A549 (cell line): ENCODE measurements around the gene RBBP9. TPM values are rescaled to one million over a fixed set of nuclear protein-coding genes. Genes with fewer than 3 reads are reported as not detected.

ENCODE experiments used
- ATAC-seq, 2 experiments: fragments of 200-7000 bp in 1 of 2; fragments of >200 bp in 1 of 2; cut with Nextera tagmentation in 1 of 2; cut with Tn5 transposase in 1 of 2; 3 replicates each; pipeline versions ENCODE4 v1.8.0 to v1.9.1; 2018 to 2020; ENCODE audit warnings: mild to moderate bottlenecking in 1 of 2, moderate library complexity in 1 of 2
- CTCF ChIA-PET: fragments of 300-600 bp; sonication (Branson Sonifier 250); formaldehyde crosslinking; extraction: SDS; loops from one replicate; lab custom pipeline; 2021; ENCODE audit warnings: antibody characterized with exemption, inconsistent platforms; lab: Yijun Ruan, JAX
- POLR2A ChIA-PET: fragments of 350-600 bp; formaldehyde crosslinking; extraction: SDS; loops from one replicate; lab custom pipeline; 2021; ENCODE audit warnings: antibody characterized with exemption, inconsistent platforms; lab: Yijun Ruan, JAX
- DNase-seq, 2 experiments: peaks; one replicate each; pipeline versions ENCODE4 v3.0.0 to v3.0.0-alpha.2; 2011 to 2016; ENCODE audit warnings: low read depth in 1 of 2, low spot score in 1 of 2
- FAIRE-seq: peaks from 2 replicates; lab custom pipeline; 2011; peaks lifted over from hg19 to GRCh38; lab: Jason Lieb, UNC
- H3K27ac ChIP-seq, 2 experiments: fragments of >200 bp; sonication (Bioruptor Twin); formaldehyde crosslinking; 3 replicates each; pipeline ENCODE4 v1.5.1; 2016 to 2017
- H3K4me1 ChIP-seq: fragments of >200 bp; sonication (Bioruptor Twin); formaldehyde crosslinking; 3 replicates; pipeline ENCODE4 v1.6.1; 2016
- H3K4me2 ChIP-seq: fragments of >200 bp; sonication (Bioruptor Twin); formaldehyde crosslinking; 3 replicates; pipeline ENCODE4 v1.6.1; 2016
- H3K4me3 ChIP-seq: fragments of >200 bp; sonication (Bioruptor Twin); formaldehyde crosslinking; 3 replicates; pipeline ENCODE4 v1.5.1; 2016
- H3K9me3 ChIP-seq: fragments of >200 bp; sonication (Bioruptor Twin); formaldehyde crosslinking; 3 replicates; pipeline ENCODE4 v1.6.1; 2016
- BCL3 ChIP-seq: fragments of >200 bp; sonication (Bioruptor Twin); formaldehyde crosslinking; IDR thresholded peaks from 3 replicates; pipeline ENCODE4 v1.6.1; 2016
- BHLHE40 ChIP-seq: IDR thresholded peaks from 2 replicates; pipeline ENCODE4 v1.6.1; 2012; ENCODE audit warnings: low read depth, low read length, inconsistent platforms
- CEBPB ChIP-seq, 2 experiments: fragments of >200 bp in 1 of 2; sonication (Bioruptor Twin) in 1 of 2; formaldehyde crosslinking in 1 of 2; IDR thresholded peaks; 2 replicates each; pipeline ENCODE4 v1.6.1; 2012 to 2016
- CHD2 ChIP-seq: fragments of 150-350 bp; IDR thresholded peaks from 2 replicates; pipeline ENCODE4 v1.6.1; 2014; ENCODE audit warnings: low read length; ENCODE audit not compliant: partially characterized antibody
- CTCF ChIP-seq: fragments of >200 bp; sonication (Bioruptor Twin); formaldehyde crosslinking; IDR thresholded peaks from 3 replicates; pipeline ENCODE4 v1.5.1; 2016
- EHMT2 ChIP-seq: fragments of 200-600 bp; sonication (generic); IDR thresholded peaks from 2 replicates; pipeline ENCODE4 v1.6.1; 2016; ENCODE audit warnings: antibody characterized with exemption, low read depth, mild to moderate bottlenecking, moderate library complexity
- FOSB ChIP-seq: fragments of 250-450 bp; sonication (Bioruptor Pico); IDR thresholded peaks from 2 replicates; pipeline ENCODE4 v1.5.0; 2020; ENCODE audit warnings: mild to moderate bottlenecking, moderate library complexity
- FOXS1 ChIP-seq: fragments of 250-450 bp; sonication (Bioruptor Pico); IDR thresholded peaks from 2 replicates; pipeline ENCODE4 v1.5.0; 2020; ENCODE audit warnings: mild to moderate bottlenecking, moderate library complexity
- HES2 ChIP-seq: fragments of >200 bp; sonication (Bioruptor Twin); formaldehyde crosslinking; IDR thresholded peaks from 2 replicates; pipeline ENCODE4 v1.6.1; 2016
- HEYL ChIP-seq: fragments of 250-450 bp; sonication (Bioruptor Pico); IDR thresholded peaks from 2 replicates; pipeline ENCODE4 v1.8.0; 2021; ENCODE audit warnings: mild to moderate bottlenecking, moderate library complexity
- HOXB13 ChIP-seq: fragments of 250-450 bp; sonication (Bioruptor Pico); IDR thresholded peaks from 2 replicates; pipeline ENCODE4 v1.5.0; 2020; ENCODE audit warnings: low read depth, mild to moderate bottlenecking, moderate library complexity
- HOXB5 ChIP-seq: fragments of 250-450 bp; sonication (Bioruptor Pico); IDR thresholded peaks from 2 replicates; pipeline ENCODE4 v1.5.0; 2020; ENCODE audit warnings: mild to moderate bottlenecking, moderate library complexity
- KDM1A ChIP-seq: fragments of 200-600 bp; sonication (generic); IDR thresholded peaks from 2 replicates; pipeline ENCODE4 v1.6.1; 2016; ENCODE audit warnings: low read depth, mild to moderate bottlenecking
- MAFK ChIP-seq: fragments of 450-650 bp; IDR thresholded peaks from 2 replicates; pipeline ENCODE4 v1.6.1; 2014; ENCODE audit not compliant: partially characterized antibody
- MAZ ChIP-seq: fragments of 150-350 bp; IDR thresholded peaks from 2 replicates; pipeline ENCODE4 v1.6.1; 2014; ENCODE audit warnings: antibody characterized with exemption, low read depth, low read length, borderline replicate concordance
- NFE2L2 ChIP-seq: fragments of 150-350 bp; conservative IDR thresholded peaks from 2 replicates; pipeline ENCODE4 v1.6.1; 2014; ENCODE audit warnings: low read length
- NPAS2 ChIP-seq: fragments of 250-450 bp; sonication (Bioruptor Pico); IDR thresholded peaks from 2 replicates; pipeline ENCODE4 v1.8.0; 2022; ENCODE audit warnings: mild to moderate bottlenecking, moderate library complexity, borderline replicate concordance
- NR3C1 ChIP-seq: fragments of >200 bp; sonication (Bioruptor Twin); formaldehyde crosslinking; IDR thresholded peaks from 3 replicates; pipeline ENCODE4 v1.6.1; 2017
- POLR2AphosphoS2 ChIP-seq: conservative IDR thresholded peaks from 2 replicates; pipeline ENCODE4 v1.6.1; 2012; ENCODE audit warnings: low read length, improper control_type of control experiment, inconsistent platforms
- RAD21 ChIP-seq, 2 experiments: fragments of >200 bp in 1 of 2; sonication (Bioruptor Twin) in 1 of 2; formaldehyde crosslinking in 1 of 2; IDR thresholded peaks in 1 of 2; conservative IDR thresholded peaks in 1 of 2; 2 replicates in 1 of 2; 3 replicates in 1 of 2; pipeline ENCODE4 v1.6.1; 2012 to 2018; ENCODE audit warnings: inconsistent platforms in 1 of 2
- RFX5 ChIP-seq: fragments of 450-650 bp; IDR thresholded peaks from 2 replicates; pipeline ENCODE4 v1.7.1; 2014; ENCODE audit warnings: antibody characterized with exemption, mild to moderate bottlenecking, moderate library complexity
- SMC3 ChIP-seq: fragments of >200 bp; sonication (Bioruptor Twin); formaldehyde crosslinking; IDR thresholded peaks from 3 replicates; pipeline ENCODE4 v1.6.1; 2018; ENCODE audit warnings: inconsistent platforms
- SREBF2 ChIP-seq: fragments of 450-650 bp; IDR thresholded peaks from 2 replicates; pipeline ENCODE4 v1.6.1; 2014; ENCODE audit warnings: mild to moderate bottlenecking, moderate library complexity
- ZC3H11A ChIP-seq: fragments of 450-650 bp; IDR thresholded peaks from 2 replicates; pipeline ENCODE4 v1.6.1; 2014; ENCODE audit warnings: antibody characterized with exemption, mild to moderate bottlenecking
- ZNF302 ChIP-seq: fragments of 250-450 bp; sonication (Bioruptor Pico); IDR thresholded peaks from 2 replicates; pipeline ENCODE4 v1.9.0; 2021; ENCODE audit warnings: inconsistent platforms, mild to moderate bottlenecking, moderate library complexity
- WGBS: methylation state at CpG from one replicate; pipeline ENCODE4 v1.1.6; 2017; ENCODE audit errors: missing lambda C conversion rate; 5-methylcytosine and 5-hydroxymethylcytosine counted together
- polyA plus RNA-seq, 4 experiments: library from polyadenylated mRNA; depleted of rRNA in 3 of 4; stranded (reverse); fragments of >200 nt; fragmentation: RNase III in 1 of 4; extraction: RNeasy Plus Mini Kit Qiagen cat#74134 plus additional on column Dnase treatment in 1 of 4; gene quantifications; 2 replicates in 3 of 4; 3 replicates in 1 of 4; pipeline ENCODE4 v1.2.3, GENCODE V29; 2011 to 2017
- TF ChIP-seq, protein P1 (sequence below): IDR thresholded peaks from 2 replicates; pipeline ENCODE4 v1.6.1; 2012
- TF ChIP-seq, protein P2 (sequence below): IDR thresholded peaks from 2 replicates; pipeline ENCODE4 v1.6.1; 2012; ENCODE audit warnings: low read depth, borderline replicate concordance

The RBBP9 gene
- polyA plus RNA-seq, 2 of the 4 experiments (the other 2 are of a cell fraction), result 20.7 to 41.1 TPM

GRCh38 chr20:18496042-18496441, 983 bp downstream of the RBBP9 start:
- TF ChIP-seq CTCF (no peak), HES2 (no peak), MAZ (no peak), ZC3H11A (no peak), BHLHE40 (no peak), SREBF2 (no peak), NPAS2 (CRISPR knock-in tag) (no peak), CEBPB (IDR thresholded peaks at IDR 0.05) (no peak), ZNF302 (CRISPR knock-in tag) (no peak), HOXB13 (no peak), MAFK (no peak), FOSB (CRISPR knock-in tag) (no peak), BCL3 (no peak), HEYL (CRISPR knock-in tag) (no peak), NR3C1 (no peak), SMC3 (no peak)
- TF ChIP-seq, protein P1, sequence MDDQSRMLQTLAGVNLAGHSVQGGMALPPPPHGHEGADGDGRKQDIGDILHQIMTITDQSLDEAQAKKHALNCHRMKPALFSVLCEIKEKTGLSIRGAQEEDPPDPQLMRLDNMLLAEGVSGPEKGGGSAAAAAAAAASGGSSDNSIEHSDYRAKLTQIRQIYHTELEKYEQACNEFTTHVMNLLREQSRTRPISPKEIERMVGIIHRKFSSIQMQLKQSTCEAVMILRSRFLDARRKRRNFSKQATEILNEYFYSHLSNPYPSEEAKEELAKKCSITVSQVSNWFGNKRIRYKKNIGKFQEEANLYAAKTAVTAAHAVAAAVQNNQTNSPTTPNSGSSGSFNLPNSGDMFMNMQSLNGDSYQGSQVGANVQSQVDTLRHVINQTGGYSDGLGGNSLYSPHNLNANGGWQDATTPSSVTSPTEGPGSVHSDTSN, result no peak
- TF ChIP-seq, protein P2, sequence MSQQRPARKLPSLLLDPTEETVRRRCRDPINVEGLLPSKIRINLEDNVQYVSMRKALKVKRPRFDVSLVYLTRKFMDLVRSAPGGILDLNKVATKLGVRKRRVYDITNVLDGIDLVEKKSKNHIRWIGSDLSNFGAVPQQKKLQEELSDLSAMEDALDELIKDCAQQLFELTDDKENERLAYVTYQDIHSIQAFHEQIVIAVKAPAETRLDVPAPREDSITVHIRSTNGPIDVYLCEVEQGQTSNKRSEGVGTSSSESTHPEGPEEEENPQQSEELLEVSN, result no peak
- ChIA-PET CTCF (interaction anchor here (0.8 to 2.8 kb wide), 5 partner anchors 10 to 967 kb away, joined by 3 to 15 read pairs (median 3); partner anchors contain the start of gene SEC23B), POLR2A (interaction anchor here (0.5 to 4.7 kb wide), 5 partner anchors 9 to 1087 kb away, joined by 3 to 75 read pairs (median 3); partner anchors contain the start of genes DZANK1, POLR3F and SEC23B)
- ATAC-seq (no peak), FAIRE-seq (no peak), DNase-seq (no peak)
- Histone ChIP-seq H3K4me2 (peak overlapping the region; percentile 87), H3K4me3 (peak overlapping the region; percentile 70), H3K27ac (peak overlapping the region in 1 of 2 experiments; percentile 87; a peak in 3 of 6 replicates), H3K4me1 (peaks cover 12% of the 10 kb centered on the region), H3K9me3 (no peaks in the 10 kb centered on the region)
- WGBS, result 33% methylated on average over 7 of the region's 7 CpGs

- no peak for FAIRE-seq
- TF ChIP-seq KDM1A (no peak), EHMT2 (no peak), RFX5 (no peak), POLR2AphosphoS2 (no peak), HES2 (no peak), SREBF2 (no peak), RAD21 (conservative IDR thresholded peaks at IDR 0.05 in 1 of 2, IDR thresholded peaks at IDR 0.05 in 1 of 2) (no peak), FOXS1 (CRISPR knock-in tag) (no peak), NFE2L2 (no peak), CHD2 (no peak), HOXB5 (CRISPR knock-in tag) (no peak)
- TF ChIP-seq, all 56 proteins: peak for 0
- ChIA-PET CTCF (no interaction called here), POLR2A (no interaction called here)
- Histone ChIP-seq H3K27ac (no peak overlapping the region), H3K4me3 (no peak overlapping the region), H3K4me1 (no peaks in the 10 kb centered on the region), H3K4me2 (no peak overlapping the region), H3K9me3 (no peaks in the 10 kb centered on the region)
- DNase-seq (no peak), ATAC-seq (no peak)
- 93% methylated on average over 3 of the region's 3 CpGs for WGBS
Measured at GRCh38 chr20:18488301-18488700, 8.7 kb downstream of the RBBP9 start.
